ENCODE results near the gene NOP10. TPM values are rescaled to one million over a fixed set of nuclear protein-coding genes. Genes with fewer than 3 reads are reported as not detected.

Gene NOP10
- total and polyA plus RNA-seq, 2 of the 8 experiments (the other 6 are each of a cell fraction or from before 2014, with no cell fraction given): 285 to 981 TPM

DNA sequence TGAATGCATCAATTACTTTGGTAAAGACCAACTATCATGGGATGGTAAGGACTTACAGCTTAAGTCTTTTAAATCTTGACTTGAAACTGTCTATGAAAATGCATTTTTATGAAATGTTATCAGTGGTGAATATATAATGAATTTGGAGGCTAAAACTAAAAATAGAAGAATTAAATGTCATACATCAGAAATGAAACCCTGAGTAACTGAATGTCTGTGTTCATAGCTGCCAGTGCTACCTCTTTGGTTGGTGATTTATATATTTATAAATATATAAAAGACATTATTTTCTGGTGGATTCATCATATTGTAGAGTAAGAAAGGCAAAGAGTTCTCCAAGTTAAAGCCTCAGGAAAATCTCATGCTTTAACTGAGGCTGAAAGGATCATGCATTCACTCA is 17.6 kb downstream of the NOP10 start (continued):
- TF ChIP-seq CHD1 (IDR thresholded peaks at IDR 0.05; ENCODE audit: low read depth, low read length) (no peak), POLR2A (IDR thresholded peaks at IDR 0.05; ENCODE audit: control extremely low read depth in 1 of 2, low read depth in 2 of 2, low read length in 2 of 2) (no peak), BACH1 (IDR thresholded peaks at IDR 0.05; ENCODE audit: low read length) (no peak)

Measured in H1 (cell line).